Smooth muscle cell (in vitro differentiated cells): ENCODE results near the gene FBXO8. TPM values are rescaled to one million over a fixed set of nuclear protein-coding genes. Genes with fewer than 3 reads are reported as not detected.

Experiments used
- DNase-seq: peaks from one replicate; lab custom pipeline; 2025; ENCODE audit not compliant: unreplicated experiment; lab: John Stamatoyannopoulos, UW
- H2AFZ ChIP-seq: fragments of 200-600 bp; sonication (generic); 2 replicates; pipeline ENCODE4 v1.6.0; 2016; ENCODE audit warnings: antibody characterized with exemption, low read depth, mild to moderate bottlenecking
- H3F3A ChIP-seq: fragments of 200-600 bp; sonication (generic); 2 replicates; pipeline ENCODE4 v1.6.0; 2017; ENCODE audit warnings: antibody characterized with exemption, low read depth
- H3K27ac ChIP-seq: fragments of 200-600 bp; sonication (generic); 2 replicates; pipeline ENCODE4 v1.5.1; 2016; ENCODE audit warnings: low read depth, mild to moderate bottlenecking
- H3K27me3 ChIP-seq: fragments of 200-600 bp; sonication (generic); 2 replicates; pipeline ENCODE4 v1.6.1; 2016; ENCODE audit warnings: low read depth, mild to moderate bottlenecking
- H3K36me3 ChIP-seq: fragments of 200-600 bp; sonication (generic); 2 replicates; pipeline ENCODE4 v1.5.1; 2016; ENCODE audit warnings: low read depth
- H3K4me1 ChIP-seq: fragments of 200-600 bp; sonication (generic); 2 replicates; pipeline ENCODE4 v1.5.1; 2016; ENCODE audit warnings: low read depth
- H3K4me2 ChIP-seq: fragments of 200-600 bp; sonication (generic); 2 replicates; pipeline ENCODE4 v1.6.0; 2016; ENCODE audit warnings: mild to moderate bottlenecking
- H3K4me3 ChIP-seq: fragments of 200-600 bp; sonication (generic); 2 replicates; pipeline ENCODE4 v1.5.1; 2016; ENCODE audit warnings: mild to moderate bottlenecking
- H3K79me2 ChIP-seq: fragments of 200-600 bp; sonication (generic); 2 replicates; pipeline ENCODE4 v1.6.0; 2016; ENCODE audit warnings: low read depth, mild to moderate bottlenecking
- H3K9ac ChIP-seq: fragments of 200-600 bp; sonication (generic); 2 replicates; pipeline ENCODE4 v1.6.0; 2016; ENCODE audit warnings: low read depth
- H3K9me3 ChIP-seq: fragments of 200-600 bp; sonication (generic); replicated peaks from 2 replicates; pipeline ENCODE4 v1.5.1; 2016; ENCODE audit warnings: low read depth
- H4K20me1 ChIP-seq: fragments of 200-600 bp; sonication (generic); 2 replicates; pipeline ENCODE4 v1.6.0; 2016; ENCODE audit warnings: low read depth
- WGBS: methylation state at CpG from one replicate; pipeline ENCODE4 v1.1.7; 2016; ENCODE audit warnings: low lambda C conversion rate; 5-methylcytosine and 5-hydroxymethylcytosine counted together
- polyA plus RNA-seq: library from polyadenylated mRNA; unstranded; fragments of >200 nt; fragmentation: Nextera tagmentation; extraction: Ambion mirVana; gene quantifications from 2 replicates; pipeline ENCODE4 v1.2.1, GENCODE V29; 2016
- total RNA-seq: library from RNA; depleted of rRNA; stranded (reverse); fragments of >200 nt; gene quantifications from 2 replicates; pipeline ENCODE4 v1.2.3, GENCODE V29; 2014
- TF ChIP-seq, protein P1 (sequence below): fragments of 200-600 bp; sonication (generic); IDR thresholded peaks from 2 replicates; pipeline ENCODE4 v1.5.1; 2017; ENCODE audit warnings: borderline replicate concordance, mild to moderate bottlenecking, antibody characterized with exemption; ENCODE audit not compliant: insufficient read depth, poor library complexity, severe bottlenecking

The FBXO8 gene
- total and polyA plus RNA-seq, 2 experiments from 2014 or later, result 34.2 to 54.3 TPM

DNA sequence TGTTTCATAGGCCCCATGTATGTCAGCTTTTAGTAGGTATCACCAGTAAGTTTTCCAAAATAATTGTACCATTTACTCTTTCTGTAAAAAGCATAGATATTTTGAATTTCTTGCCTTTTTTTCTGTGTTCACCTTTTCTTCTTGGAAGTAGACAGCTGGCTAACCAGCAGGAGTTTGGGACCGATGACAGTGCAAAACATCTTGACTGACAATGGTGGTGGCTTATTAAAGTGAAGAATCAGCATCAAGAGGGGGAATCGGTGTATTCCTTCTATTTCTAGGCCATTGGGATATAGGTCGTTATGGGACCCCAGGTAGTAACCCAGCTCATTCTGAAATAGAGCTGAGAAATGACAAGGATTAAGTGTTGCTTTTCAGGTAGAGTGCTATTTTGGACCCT is 3.4 kb upstream of the FBXO8 start:
- H4K20me1 ChIP-seq, result no peaks in the 10 kb centered on the region

DNA sequence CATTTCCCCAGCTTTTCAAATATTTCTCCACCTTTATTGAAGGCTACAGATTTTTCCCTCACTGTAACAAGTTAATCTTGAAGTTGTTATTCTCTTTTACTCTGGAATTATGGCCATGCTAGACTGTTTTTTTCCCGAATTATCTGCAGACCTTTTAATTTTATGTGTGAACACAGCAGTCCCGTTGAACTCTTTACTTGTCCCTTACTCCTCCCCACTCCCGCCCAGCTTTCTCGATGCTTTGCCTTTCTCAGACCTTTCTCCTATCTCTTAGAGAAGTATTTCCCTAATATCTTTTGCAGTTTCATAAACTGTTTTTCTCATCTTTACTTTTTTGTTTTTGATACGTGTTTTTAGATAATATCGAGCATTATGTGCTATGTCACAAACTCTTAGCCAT is 1.0 kb upstream of the FBXO8 start:
- DNase-seq, result no peak
- Histone ChIP-seq H3K4me3 (peak overlapping the region; percentile 70), H3F3A (peaks cover 3% of the 10 kb centered on the region), H2AFZ (peak overlapping the region; percentile 97), H3K4me1 (peaks cover 19% of the 10 kb centered on the region), H4K20me1 (no peaks in the 10 kb centered on the region), H3K9me3 (no peaks in the 10 kb centered on the region), H3K9ac (peak overlapping the region; percentile 94), H3K27me3 (no peaks in the 10 kb centered on the region), H3K4me2 (peak overlapping the region; percentile 92), H3K79me2 (peaks cover 91% of the 10 kb centered on the region), H3K27ac (peak overlapping the region; percentile 94), H3K36me3 (peaks cover 6% of the 10 kb centered on the region)
- TF ChIP-seq, protein P1, sequence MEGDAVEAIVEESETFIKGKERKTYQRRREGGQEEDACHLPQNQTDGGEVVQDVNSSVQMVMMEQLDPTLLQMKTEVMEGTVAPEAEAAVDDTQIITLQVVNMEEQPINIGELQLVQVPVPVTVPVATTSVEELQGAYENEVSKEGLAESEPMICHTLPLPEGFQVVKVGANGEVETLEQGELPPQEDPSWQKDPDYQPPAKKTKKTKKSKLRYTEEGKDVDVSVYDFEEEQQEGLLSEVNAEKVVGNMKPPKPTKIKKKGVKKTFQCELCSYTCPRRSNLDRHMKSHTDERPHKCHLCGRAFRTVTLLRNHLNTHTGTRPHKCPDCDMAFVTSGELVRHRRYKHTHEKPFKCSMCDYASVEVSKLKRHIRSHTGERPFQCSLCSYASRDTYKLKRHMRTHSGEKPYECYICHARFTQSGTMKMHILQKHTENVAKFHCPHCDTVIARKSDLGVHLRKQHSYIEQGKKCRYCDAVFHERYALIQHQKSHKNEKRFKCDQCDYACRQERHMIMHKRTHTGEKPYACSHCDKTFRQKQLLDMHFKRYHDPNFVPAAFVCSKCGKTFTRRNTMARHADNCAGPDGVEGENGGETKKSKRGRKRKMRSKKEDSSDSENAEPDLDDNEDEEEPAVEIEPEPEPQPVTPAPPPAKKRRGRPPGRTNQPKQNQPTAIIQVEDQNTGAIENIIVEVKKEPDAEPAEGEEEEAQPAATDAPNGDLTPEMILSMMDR, result no peak
- 18% methylated on average over 6 of the region's 6 CpGs for WGBS

More for the DNA sequence above, 3.4 kb upstream of the FBXO8 start:
- H3F3A ChIP-seq, result peaks cover 3% of the 10 kb centered on the region
- H3K27ac ChIP-seq, result no peak overlapping the region
- peaks cover 7% of the 10 kb centered on the region for H3K9me3 ChIP-seq
- peaks cover 11% of the 10 kb centered on the region for H3K36me3 ChIP-seq
- H3K79me2 ChIP-seq, result peaks cover 90% of the 10 kb centered on the region
- DNase-seq, result no peak
- peak overlapping the region; percentile 12 for H3K4me2 ChIP-seq
- no peak overlapping the region for H3K4me3 ChIP-seq
- no peak overlapping the region for H3K9ac ChIP-seq
- 94% methylated on average over 3 of the region's 3 CpGs for WGBS
- H2AFZ ChIP-seq, result no peak overlapping the region
- H3K4me1 ChIP-seq, result peaks cover 19% of the 10 kb centered on the region
- TF ChIP-seq, protein P1, result no peak
- no peaks in the 10 kb centered on the region for H3K27me3 ChIP-seq

DNA sequence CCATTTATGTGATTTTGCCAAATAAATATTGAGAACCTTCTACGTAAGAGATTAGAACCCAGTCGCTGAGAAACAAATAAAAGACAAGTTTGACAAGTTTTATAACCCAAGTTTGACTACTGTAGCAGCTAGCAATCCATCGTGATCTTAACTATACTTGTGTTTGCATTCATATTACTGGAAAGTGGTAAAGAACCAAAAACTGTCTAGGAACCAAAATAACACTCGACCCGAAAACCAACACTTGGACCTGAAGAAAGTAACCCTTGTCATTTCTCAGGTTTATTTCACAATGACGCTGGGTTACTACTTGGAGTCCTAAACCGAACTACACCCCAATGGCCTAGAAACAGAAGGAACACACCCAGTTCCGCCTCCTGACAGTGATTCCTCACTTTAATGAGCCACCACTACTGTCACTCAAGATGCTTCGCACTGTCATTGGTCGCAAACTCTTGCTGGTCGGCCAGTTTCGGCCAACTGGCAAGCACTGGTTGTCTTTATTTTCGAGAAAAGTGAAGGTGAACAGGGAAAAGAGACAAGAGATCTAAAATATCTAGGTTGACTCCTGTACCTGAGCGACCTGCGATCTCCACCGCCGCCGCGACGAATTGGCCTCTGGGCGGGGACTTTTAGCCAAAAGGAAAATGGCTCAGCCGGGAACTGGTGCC is 496 bp downstream of the FBXO8 start:
- Histone ChIP-seq H3F3A (peaks cover 3% of the 10 kb centered on the region), H3K36me3 (peaks cover 6% of the 10 kb centered on the region), H3K79me2 (peaks cover 91% of the 10 kb centered on the region), H3K9ac (peak overlapping the region; percentile 94), H4K20me1 (peaks cover 8% of the 10 kb centered on the region), H3K4me1 (peaks cover 19% of the 10 kb centered on the region), H3K4me2 (peak overlapping the region; percentile 92), H3K27ac (peak overlapping the region; percentile 94), H3K4me3 (peak overlapping the region; percentile 70), H2AFZ (peak overlapping the region; percentile 97), H3K9me3 (no peaks in the 10 kb centered on the region), H3K27me3 (no peaks in the 10 kb centered on the region)
- TF ChIP-seq, protein P1, result no peak
- under 1% methylated on average over 22 of the region's 22 CpGs for WGBS
- DNase-seq, result peak; percentile 58

DNA sequence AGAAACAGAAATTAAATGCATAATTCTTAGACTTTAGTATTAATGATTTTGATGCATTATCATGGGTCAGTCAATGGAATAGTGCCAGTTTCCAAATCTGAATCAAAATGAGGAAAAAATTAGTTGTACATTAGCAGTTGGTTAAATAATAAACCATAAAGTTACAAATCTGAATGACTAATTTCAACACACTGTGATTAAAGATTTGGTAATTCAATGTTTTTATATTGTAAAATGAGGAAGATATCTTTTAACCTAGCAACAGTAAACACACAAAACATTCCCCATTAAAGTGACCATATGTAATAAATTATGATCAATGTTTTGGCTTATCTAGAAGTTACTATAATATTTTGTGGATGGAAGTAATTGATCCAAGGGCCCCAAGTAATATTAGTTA is 1.6 kb downstream of the FBXO8 start:
- Histone ChIP-seq H3K4me3 (peak overlapping the region; percentile 70), H4K20me1 (peaks cover 8% of the 10 kb centered on the region), H3K79me2 (peaks cover 91% of the 10 kb centered on the region), H3K4me2 (peak overlapping the region; percentile 92), H3K4me1 (peaks cover 19% of the 10 kb centered on the region), H3K9me3 (no peaks in the 10 kb centered on the region), H3K9ac (peak overlapping the region; percentile 94), H3K36me3 (peaks cover 6% of the 10 kb centered on the region), H2AFZ (no peak overlapping the region), H3K27me3 (no peaks in the 10 kb centered on the region), H3K27ac (no peak overlapping the region), H3F3A (peaks cover 3% of the 10 kb centered on the region)
- DNase-seq, result no peak
- TF ChIP-seq, protein P1, result no peak
